Measurements from ENCODE around the gene SDHD.

DNA sequence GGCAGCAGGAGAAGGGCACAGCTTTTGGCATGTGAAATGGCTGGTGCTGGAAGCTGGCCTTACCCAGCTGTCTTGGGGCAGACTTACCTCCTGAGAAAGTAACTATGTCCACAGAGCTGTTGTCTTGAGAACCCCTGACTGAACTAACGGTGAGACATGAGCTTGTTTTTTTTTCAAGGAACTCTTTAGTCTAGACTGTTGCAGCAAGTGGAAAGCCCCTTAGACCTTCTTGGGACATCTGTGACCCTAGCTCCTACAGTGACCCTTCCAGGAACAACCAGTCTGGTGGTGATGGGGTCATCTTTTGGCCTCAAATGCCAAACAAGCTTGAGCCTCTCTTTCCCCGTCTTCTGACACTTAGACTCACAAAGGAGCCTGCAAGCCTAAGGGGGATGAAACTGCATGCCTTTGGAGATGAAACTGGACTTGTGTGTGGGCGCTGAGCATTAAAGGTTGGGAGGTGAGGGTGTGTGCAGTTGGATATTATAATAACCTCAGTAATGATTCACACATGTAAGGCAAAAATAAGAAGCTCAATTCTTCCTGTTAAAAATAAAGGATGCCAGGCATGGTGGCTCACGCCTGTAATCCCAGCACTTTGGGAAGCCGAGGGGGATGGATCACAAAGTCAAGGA lies 35.4 kb downstream of the SDHD start:
- TF ChIP-seq CTCF (IDR thresholded peaks at IDR 0.05) (no peak), POLR2A (IDR thresholded peaks at IDR 0.05) (no peak)

Measured in gastroesophageal sphincter (tissue), 3 donors.